HG03103 (cell line): Measurements from ENCODE around the gene SORBS2.

ENCODE experiments used
- ATAC-seq: cut with Tn5 transposase; IDR thresholded peaks from one replicate; pipeline ENCODE4 v1.9.1; 2021; ENCODE audit warnings: low read depth; ENCODE audit not compliant: unreplicated experiment

Gene SORBS2

DNA sequence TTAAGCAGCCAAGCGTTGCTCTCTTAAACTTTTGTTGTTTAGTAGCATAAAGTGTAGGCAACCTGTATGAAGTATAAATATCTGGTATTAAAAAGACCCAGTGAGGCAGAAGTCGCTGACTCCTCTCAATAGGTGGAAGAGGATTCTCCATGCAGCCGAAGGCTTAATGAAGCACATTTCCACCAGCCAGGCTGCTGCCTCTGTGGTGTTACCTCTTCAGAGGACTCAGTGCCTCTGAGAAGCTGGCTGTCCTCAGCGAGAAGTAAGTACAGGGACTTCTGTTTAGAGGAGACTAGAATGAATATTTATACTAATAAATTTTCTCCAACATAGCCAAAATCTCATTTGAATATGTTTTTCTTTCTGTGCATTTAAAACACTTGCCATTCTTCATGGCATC, 6.0 kb downstream of the SORBS2 start:
- ATAC-seq = no peak

DNA sequence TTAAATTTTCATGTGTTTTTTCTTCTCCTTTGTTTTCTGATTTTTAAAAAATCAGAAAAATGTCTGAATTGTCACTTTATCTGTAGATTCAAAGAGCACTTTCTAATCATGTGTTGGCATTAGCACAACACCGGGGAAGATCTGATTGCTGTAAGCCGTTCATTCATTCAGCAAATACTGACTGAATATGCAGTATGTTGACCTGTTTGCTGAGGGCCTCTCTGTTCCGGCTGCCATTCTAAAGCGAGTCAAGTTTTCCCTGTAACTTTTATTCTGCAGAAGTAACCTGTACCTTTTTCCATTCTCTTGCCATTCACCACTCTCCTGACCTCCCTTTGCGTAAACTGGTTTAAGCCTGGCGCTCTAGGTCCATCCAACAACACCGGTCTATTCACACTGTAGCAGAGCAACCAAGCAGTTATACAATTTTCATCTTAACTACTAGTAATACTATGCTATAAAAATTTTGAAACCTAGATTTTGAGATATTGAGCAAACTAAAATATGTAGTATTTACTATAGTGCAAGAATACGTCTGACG, 6.7 kb downstream of the SORBS2 start:
- ATAC-seq = no peak

DNA sequence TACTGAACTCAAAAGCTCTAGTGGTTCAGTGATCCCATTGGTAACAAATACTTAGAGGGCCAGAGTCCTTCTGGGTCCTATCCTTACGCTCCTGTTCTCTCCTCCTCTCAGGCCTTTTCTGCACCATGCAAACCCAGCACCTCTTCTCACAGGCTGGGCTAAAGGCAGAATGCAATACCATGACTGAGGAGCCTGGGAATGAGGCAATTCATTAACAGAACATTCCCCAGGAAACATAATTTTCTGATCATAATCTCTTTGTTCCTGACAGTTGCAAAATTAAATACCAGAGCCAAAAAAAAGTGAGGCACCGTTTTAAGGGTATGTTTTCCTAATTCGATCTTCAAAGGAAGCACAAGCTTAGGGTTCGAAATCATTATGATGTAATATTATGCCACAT, 9.0 kb downstream of the SORBS2 start:
- no peak for ATAC-seq

DNA sequence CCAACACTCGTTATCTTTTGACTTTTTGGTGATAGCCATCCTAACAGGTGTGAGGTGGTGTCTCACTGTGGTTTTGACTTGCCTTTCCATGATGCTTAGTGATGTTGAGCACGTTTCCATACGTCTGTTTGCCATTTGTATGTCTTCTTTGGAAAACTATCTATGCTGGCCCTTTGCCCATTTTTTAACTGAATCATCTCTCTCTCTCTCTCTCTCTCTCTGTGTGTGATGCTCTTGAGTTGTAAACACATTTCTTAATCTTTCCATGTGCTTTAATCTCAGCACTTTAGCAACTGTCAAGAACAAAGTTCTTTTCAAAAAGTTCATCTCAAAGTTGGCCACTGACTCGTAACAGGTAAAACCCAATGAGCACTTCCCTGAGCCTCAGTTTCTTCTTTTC, 10.5 kb downstream of the SORBS2 start:
- ATAC-seq = no peak

DNA sequence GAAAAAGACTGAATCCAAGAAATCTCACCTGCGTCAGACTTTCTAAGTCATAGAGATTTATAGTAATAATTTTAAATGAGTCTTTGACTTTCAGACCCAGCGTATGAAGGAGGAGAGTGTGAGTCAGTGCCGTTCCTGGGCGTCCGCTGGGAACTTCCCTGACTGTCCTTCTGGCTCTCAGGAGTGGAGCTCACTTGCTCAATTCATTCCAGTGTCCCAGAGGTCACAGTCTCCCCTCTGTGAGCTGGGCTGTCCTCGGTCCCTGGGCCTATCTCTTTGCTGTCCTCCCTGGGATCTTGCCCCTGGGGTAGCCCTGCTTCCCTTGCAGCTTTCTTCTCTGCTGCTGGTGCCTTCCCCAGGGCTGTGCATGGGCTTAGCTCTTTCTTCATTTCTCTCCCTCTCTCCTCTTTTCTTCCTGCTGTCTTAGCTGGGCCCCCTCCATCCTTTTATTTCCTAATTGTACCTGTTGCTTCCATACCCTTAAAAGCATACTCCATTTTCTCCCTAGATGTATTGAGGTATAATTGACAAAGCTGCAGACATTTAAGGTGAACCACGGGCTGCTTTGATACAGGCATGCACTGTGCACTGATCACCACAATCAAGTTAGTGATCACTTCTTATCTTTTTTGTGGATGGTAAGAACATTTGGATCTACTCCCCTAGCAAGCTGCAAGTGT, 11.6 kb downstream of the SORBS2 start:
- ATAC-seq = no peak

DNA sequence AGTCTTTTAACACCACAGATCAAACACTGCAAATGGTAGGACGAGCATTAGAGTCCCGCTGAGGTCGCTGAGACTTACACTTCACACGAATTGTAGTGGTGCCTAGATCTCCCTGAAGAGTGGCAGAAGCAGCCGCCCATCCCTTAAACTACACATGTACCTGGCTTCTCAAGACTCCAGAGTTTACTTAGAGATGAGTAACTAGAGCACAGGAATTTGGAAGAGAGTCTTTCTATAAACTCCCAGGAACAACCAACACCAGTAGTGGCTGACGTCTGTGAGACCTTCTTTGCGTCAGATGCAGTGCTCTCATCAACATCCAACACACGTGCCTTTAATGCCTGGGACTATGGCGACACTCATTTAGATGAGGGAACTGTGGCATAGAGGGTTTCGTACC, 12.6 kb downstream of the SORBS2 start:
- ATAC-seq = no peak

DNA sequence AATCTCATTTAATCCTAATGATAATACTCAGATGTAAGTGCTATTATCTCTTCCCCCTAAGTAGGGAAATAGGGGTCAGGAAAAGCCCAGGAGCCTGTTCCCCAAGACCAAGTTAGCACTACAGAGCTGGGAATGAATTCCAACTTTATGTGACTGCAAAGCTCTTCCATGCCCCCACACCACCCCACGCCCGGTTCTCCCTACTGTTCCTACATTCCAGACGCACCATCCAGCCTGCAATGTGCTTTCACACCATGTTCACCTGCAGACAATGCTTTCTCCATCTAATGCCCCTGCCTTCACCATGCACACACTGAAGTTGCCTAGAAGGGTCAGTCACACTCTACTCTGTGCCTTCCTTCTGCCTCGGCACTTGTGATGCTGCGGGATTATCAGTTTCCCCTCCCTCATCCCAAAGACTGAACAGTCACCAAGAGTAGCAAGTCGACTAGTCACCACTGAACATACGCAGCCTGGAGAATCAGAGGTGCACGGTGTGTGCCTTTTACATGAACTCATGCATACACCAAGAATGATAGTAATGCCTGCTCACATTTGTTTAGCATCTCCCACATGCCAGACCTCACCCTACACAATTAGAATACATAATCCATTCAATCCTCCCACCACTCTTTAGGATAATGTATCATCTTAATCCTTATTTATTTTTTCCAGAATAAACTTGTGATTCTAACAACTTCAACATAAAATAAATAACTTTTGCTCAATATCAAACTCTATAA, 14.2 kb downstream of the SORBS2 start:
- ATAC-seq = no peak

DNA sequence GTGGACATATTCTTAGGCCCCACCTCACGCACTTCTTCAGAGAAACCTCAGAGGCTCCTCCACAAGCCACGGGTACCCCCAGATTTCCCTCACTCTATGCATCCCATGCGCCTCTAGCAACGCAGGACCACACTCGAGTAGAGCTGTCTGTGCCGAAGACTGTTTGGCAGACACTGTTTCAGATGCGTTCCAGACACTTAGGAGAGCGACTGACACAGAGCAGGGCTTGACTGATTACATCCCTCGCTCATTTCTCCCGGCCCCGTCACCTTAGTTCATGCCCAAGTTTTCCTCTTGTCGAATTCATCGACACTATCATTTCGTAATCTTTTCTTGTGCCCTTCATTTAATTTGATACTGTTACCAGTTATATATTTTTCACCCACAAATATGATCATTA, 15.0 kb downstream of the SORBS2 start:
- no peak for ATAC-seq

DNA sequence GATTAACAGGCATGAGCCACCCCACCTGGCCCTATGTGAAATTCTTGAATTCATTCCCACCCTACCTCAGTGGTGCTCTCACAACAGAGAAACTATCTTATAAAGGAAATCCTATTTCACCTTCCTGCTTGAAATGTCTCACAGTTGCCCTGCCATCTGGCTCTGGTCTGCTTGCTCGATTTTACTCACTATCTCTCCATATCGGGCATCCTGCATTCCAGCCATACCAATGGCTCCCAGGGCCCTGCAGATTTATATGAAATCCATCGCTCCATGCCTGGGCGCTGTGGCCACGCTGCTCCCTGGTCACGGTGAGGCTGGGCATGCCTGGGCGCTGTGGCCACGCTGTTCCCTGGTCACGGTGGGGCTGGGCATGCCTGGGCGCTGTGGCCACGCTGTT, 15.8 kb downstream of the SORBS2 start:
- ATAC-seq = no peak

DNA sequence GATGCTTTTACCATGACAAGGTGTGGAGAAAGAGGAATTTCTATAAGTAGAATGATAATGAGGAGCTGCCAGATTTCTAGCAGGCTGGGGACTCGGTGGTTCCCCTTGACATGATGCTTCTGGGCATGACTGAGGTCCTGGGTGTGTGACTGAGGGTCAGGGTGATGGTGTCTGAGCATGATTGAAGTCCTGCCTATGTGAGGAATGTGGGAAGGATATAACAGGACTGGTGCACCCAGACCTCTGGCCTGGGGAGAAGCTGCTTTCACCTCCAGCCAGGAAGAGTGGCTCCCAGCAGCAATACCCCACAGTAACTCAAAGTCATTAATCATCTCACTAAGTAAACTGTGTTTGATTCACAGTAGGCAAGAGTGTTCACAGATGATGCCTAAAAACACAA, 17.4 kb downstream of the SORBS2 start:
- no peak for ATAC-seq

DNA sequence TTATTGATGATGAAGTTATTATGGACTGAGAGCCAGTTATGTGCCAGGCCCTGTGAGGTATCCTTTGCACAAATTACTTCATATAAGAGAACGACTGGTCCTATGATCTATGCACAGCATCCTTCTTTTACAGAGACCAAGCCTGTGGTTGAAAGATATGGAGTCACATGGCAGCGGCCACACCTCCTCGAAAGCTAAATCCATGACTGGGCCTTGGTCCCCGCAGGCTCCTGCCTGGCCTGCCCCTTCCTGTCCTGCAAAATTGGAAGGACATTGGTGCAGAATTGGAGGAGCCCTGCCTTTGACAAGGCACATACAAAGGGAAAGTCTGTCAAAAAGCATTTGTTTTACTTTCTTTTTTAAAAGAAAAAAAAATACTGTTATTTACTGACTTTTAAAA, 18.3 kb downstream of the SORBS2 start:
- no peak for ATAC-seq

DNA sequence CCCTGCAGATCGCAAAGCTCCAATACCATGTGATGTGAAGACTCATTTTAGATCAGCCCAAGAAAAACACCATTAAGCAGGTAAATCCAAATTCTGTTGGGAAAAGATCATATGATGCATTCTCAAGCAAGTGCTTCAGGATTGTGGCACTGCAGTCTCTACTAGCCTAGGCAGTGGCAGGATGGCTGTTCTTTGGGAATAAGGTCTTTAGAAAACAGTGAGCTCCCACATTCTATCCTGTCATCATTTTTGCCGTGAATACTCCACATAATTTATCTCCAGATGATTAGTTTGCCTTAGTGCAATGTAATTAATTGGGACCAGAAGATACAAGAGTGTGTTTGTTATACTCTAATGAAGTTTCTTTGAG, 18.9 kb downstream of the SORBS2 start:
- ATAC-seq = no peak

DNA sequence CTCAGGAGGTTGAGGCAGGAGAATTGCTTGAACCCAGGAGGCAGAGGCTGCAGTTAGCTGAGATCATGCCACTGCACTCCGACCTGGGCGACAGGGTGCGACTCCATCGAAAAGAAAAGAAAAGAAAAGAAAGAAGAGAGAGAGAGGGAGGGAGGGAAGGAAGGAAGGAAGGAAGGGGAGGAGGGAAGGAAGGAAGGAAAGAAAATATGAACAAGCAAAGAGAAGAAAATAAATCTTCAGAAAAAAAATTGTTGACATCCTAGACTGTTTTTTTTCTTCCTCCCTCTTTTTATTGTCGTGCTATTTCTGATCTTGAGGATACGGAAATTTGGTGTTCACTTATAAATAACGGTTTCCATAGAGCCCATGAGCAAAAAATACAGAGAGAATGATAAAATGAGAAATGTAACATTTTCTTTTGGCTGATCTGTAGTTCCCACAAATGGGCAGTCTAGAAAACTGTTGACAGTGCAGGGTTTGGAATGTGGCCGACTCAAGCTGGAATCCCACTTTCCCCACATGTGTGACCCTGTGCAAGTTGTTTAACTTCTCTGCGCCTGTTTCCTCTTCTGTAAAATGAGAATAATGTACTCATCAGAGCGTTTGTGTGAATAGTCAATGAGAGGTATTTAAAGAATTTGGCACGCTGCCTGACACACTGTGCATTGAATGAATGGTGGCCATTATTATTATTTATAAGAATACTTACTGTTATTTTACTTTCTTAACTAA, 19.4 kb downstream of the SORBS2 start:
- ATAC-seq = no peak

DNA sequence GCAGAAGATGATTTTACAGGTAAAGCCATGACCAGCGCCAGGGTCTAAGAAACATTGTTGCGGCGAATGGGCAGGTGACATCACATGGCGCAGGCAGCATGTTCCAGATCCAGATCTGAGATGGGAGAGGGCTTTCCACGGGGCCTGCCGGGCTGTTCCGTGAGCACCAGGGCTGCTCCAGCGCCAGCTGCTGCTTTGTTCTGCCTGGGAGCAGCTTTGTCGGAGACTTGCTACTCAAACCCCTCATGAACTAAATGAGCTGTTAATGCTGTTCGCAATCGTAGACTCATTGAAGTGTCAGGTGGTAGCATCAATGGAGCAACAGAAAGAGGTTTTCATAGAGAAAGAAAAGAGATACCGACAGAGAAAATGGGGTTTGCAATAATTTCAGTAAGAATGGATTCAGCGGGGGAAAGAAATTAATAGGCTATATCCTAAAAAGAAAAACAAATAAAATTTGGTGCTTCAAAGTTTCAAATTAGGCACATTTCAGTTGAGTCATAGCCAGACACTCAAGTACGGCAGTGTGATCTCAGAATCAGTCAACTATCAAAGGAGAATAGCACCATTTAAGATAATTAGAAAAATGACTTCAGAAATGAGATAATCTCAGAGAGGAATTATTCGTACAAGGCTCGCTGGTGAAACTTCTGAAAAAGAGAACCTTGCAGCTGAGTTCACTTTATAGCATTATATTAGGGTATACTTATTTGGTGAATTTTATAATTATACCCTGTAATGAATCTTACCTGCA, 23.9 kb downstream of the SORBS2 start:
- ATAC-seq = no peak

DNA sequence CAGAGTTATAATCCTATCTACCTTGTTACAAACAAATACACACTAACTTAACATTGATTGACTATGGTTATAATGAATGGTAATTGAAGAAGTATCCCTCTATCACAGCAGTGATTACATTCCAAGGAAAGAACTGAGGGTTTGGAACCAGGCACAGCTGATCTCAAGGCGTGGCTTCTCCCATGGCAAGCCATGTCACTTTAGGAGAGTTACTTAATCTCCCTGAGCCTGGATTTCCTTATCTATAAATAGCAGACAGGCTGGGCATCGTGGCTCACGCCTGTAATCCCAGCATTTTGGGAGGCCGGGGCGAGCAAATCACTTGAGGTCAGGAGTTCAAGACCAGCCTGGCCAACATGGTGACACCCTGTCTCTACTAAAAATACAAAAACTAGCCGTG, 25.6 kb downstream of the SORBS2 start:
- ATAC-seq = no peak

DNA sequence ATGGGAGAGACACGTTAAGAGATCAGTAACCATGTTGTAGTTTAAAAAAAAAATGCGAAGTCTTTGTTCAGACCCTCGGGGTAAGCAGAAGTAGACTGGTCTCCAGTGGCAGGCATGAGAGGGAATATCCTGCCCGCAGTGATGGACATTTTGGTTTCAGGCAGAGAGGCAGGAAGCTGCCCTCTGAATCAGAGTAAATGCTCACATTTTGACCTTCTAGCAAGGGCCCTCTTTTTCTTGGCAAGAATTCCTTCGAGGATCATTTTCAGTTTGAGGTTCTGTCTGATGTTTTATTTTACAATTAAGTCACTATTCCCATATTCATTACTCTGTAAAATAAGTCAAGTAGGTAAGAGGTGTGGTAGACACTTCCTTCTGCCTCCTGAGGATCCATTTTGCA, 28.4 kb downstream of the SORBS2 start:
- ATAC-seq = no peak

DNA sequence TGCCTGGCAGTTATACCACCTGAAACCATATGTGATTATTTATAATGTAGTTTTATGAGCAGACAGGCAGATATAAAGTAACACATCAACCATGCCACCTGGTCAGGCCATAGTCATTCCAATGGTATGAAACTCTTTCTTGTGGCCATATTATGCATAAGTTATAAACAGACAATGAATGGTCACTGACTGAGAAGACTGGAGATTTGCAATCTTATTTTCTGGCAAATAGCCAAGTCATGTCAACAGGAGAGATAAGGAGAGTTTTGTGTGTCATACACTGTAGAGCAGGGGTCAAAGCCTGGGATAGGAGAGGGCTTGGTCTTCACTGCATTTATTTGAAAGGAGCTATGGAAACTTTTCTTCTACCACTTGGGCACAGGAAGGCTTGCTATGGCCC, 29.5 kb downstream of the SORBS2 start:
- no peak for ATAC-seq

DNA sequence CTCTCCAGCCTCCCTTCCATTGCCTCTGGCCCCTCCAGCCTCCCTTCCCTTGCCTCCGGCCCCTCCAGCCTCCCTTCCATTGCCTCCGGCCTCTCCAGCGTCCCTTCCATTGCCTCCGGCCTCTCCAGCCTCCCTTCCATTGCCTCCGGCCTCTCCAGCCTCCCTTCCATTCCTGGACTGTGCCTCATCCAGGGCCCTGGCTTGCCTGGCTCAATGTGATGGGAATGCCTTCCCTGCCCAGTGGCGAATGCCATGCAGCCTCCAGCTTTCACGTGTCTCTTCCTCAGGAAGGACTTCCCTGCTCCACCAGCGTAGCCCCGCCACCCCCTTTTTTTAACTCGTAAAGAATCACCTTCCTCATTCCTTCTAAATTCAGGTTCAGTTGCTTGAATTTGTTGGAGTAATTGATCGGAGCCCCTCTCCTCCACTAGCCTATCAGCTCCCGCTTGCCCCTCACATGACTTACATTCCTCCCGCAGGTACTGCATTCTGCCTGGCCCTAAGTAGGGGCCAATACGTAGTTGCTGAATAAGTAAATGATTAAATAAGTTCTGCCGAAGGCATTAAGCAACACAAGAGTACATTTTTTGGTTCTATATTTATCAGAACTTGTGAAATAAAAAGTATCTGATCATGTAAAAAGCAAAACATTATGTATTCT, 30.3 kb downstream of the SORBS2 start:
- no peak for ATAC-seq

DNA sequence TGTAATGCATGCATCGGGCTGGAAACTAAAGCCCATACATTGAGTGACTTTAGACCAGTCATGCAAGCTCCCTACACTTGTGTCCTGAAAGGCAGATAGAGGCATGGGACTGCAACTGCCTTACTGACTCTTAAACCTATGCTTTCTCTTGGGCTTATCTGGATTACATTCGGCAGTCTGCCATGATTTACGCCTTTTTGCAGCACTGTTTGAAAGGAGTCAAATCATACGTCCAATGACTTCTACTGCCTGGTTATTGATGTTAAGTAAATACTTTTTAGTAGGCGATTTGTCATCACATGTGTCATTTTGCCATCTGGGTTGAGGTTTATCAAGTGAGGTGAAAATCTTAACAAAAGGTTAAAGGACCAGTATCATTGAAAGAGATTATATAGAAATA, 31.5 kb downstream of the SORBS2 start:
- ATAC-seq = no peak

DNA sequence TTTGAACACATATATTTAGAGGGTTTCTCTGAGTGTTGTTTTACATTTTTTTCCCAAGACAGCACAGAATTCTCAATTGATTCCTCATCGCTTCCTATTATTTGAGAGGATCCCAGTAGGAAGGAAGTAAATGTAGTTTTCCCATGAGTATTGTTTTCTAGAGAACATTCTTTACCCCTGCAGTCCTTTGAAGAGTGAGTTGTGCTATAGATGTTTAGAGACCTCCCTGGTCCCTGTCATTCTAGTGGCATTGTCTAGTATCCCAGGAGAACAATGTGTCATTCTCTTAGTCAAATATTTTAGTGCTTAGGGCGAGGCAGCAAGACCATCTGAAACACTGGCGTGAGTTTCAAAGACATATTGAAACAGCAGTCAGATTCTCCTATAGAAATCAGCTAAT, 32.5 kb downstream of the SORBS2 start:
- no peak for ATAC-seq
